Stimulated activated CD4-positive, alpha-beta T cell treated with anti-CD3 and anti-CD28 coated beads, Interleukin-15, amount 100 ng/mL, for 48 hours (primary cell): ENCODE results near the gene LUZP1.

ENCODE experiments used
- DNase-seq, 2 donors: peaks; one replicate each; pipeline ENCODE4 v3.0.0-alpha.2; 2020; ENCODE audit warnings: low read depth in 2 of 2

LUZP1 gene

DNA sequence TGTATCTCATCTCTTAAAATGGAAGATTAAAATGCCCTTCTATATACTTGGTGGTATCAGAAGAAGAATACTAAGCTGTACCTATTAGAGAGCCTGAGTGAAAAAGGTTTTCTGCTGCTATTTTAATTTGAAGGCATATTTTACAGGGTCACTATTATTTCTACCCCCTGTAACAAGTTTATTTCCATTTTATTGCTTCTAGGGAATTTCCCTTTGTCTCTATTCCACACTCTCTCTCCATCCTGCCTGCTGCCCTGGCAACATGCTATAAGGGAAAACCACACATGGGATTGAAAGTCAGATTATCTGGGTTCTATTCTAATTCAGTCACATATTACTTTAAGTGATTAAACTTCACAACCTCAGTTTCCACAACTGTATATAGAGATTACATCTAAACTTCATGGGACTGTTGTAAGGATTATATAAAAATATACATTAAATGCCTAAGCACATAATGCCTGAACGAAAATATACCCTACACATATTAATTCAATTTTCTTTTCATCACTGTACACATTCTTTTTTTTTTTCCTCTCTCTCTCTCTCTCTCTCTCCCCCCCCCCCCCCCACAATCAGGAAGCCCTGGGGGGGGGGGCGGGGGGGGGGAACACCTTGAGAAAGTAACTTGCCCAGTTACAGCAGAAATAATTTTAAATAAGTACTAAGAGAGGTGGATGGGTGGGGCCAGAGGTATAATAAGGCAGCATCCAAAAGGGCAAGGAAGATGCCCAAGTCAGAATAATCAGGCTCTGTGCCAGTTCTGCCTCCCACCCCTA lies 51.5 kb downstream of the LUZP1 start:
- no peak for DNase-seq

DNA sequence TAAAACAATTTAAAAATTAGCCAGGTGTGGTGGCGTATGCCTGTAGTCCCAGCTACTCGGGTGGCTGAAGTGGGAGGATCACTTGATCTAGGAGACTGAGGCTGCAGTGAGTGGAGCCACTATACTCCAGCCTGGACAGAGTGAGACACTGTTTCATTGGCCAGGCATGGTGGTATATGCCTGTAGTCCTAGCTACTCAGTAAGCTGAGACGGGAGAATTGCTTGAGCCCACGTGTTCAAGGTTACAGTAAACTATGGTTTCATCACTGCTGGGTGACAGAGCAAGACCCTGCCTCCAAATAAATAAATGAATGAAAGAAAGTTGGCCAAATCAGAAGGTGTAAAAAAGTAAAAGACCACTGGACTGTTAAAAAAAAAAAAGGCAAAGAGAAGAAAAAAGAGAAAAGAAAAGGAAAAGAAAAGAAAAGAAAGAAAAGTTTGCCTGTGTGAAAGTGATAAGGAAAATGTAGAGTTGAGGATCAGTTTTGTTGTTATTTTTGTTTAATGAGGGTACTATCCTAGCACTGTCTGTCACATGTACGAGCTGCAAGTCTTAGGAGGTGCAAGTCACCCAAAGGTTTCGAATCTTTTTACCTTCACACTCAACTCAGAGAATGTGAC lies 52.3 kb downstream of the LUZP1 start:
- DNase-seq = no peak

DNA sequence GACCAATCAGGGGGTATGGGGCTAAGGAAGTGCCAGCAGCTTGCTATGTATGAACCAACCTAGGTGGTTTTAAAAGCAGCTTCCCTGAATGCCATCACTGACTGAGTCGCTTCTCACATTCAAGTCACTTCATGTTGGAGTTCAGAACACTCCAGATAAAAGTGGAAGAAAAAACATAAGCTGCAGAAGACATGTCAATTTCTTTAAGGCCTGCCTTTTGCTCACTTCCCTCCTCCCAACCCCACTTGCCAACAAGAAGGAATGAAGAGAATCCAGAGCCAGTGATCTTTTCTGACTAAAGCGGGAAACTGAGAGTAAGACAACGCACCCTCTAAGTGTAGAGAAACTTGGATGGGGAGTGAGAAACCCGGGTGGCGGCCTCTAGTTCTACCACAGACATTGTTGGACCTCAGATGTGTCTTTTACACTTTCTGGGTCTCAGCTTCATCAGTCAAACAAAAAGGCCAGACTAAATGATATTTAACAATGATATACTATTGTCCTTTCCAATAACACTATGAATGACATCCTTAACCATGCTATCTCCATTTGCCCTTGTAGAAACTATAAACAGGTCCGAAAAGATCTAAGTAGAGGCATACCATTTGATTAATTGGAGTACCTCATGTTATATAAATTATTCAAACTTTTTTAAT lies 54.1 kb downstream of the LUZP1 start:
- no peak for DNase-seq

DNA sequence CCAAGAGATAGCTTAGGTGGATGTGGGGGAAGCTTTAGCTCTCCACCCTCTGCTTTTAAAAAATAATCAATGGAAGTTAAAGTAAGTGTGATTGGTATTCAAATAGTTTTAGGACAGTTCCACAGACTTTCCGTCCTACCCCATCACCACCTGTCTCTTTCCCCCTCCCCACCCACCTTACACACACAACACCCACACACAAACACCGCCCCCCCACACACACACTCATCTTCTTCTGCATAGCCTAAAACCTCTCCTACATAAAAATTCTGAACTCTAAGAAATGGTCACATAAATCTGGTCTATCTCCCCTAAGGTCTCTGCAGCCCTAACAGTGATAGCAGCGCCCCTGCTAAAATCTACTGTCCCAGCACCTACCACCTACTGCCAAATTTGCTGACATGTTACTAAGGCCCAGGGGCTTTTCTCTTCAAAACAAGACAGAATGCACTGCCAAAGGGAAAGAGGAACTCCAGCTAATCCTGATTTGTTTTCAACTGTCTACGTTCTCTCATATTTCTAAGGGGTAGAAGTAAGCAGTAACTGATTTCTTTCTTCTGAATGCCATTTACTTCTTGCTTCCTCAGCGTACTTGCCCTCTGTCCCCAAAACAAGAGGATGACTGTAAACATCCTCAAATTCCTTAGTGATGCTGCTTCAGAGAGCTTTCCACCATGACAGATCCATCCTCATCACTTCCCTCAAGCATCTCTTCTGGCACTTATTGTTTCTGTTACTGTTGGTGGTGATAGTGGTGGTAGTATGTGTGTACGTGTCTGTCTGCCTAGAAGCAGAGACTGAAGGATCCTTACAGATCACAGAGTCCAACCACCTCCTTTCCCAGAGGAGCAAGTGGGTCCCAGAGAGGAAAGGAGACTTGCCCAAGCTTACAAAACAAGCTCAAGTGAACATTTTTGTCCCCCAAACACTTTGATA lies 56.8 kb downstream of the LUZP1 start:
- DNase-seq = no peak

DNA sequence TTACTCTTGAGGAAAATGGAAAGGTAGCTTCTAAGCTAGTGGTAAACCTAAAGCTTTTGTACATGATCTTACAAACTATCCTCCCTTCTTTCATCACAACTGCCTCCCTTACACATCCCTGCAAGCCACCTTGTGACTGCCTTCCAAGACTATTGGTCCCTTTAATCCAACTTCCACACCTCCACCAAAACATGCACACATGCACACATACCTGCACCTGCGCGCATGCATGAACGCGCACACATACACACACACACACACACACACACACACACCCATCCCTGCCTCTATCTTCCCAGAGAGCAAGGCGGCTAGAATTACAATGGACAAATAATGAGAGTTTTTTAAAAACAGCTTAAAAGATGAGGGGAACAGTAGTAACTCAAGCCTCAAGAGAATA lies 58.3 kb downstream of the LUZP1 start:
- no peak for DNase-seq

DNA sequence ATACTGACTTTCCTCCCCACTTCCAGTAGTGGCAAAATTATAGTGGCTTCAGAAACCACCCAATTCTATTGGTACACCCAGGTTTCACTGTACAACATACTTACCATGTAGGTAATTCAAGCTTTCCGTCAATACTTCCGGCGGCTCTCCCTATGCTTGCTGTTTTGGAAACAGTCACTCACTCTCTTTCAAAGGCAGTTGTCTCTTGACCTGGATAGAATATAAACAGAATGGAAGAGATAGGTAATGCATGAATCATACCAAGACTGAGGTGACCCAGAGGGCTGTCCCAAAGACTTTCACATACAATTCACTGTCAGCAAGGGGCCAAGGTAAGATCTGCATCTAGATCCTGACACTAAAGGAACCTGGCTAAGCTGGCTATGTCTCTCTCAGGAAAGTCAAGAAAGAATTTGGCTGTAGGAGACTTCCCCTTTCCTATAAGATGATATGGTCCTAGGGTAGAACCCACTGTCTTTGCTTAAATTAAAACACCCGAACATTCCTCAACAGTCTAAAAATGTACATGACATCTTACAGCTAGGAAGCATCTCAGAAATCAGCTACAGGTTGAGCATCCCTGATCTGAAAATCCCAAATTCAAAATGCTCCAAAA lies 59.6 kb downstream of the LUZP1 start:
- DNase-seq = peak in 1 of 2 donors; percentile 12

DNA sequence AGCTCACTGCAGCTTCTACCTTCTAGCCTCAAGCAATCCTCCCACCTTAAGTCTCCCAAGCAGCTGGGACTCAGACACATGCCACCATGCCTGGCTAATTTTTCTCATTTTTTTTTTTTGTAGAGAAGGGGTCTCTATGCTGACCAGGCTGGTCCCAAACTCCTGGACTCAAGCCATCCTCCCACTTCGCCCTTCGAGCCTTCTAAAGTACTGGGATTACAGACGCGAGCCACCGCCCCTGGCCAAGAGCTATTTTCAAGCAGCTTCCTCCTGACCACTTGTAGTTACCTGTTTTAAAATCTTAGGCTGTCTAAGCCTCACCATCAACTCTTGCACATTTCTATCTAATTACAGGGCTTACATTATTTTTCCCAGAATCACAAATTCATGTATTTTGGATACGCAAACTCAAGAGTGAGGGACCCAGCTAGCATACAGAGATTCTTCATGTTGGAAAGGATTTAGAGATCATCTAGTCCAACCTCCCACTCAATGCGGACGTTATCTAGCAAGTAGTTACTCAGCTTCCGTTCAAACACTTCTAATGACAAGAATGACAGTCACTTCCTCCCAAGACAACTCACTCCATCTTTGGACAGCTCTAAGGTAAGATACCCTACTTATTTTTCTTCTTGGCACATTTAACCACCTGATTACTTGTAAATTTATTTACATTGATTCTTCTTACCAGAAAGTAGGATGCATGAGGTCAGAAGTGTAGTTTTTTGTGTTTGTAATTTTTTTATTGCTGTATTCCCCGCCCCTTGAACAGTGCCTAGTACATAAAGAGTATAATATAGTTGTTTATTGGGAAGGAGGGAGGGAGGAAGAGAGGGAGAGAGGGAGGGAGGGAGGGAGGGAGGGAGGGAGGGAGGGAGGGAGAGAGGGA lies 65.4 kb downstream of the LUZP1 start:
- DNase-seq = peak in 1 of 2 donors; percentile 36

DNA sequence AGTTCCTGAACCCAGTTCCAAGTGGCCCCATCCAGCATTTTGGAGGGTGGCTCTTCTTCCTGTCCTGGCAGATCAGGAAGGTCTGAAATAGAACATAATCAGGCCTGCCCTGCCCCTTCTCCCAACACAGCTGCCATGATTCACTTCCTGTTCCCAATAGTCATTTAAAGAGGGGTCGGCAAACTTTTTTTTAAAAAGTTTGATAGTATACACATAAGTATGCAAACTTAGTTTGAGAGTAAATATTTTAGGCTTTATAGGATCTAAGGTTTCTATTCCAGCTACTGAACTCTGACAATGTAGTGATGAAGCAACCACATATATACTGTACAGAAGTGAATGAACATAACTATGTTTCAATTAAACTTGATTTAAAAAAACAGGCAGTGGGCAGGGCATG lies 66.4 kb downstream of the LUZP1 start:
- DNase-seq = no peak

DNA sequence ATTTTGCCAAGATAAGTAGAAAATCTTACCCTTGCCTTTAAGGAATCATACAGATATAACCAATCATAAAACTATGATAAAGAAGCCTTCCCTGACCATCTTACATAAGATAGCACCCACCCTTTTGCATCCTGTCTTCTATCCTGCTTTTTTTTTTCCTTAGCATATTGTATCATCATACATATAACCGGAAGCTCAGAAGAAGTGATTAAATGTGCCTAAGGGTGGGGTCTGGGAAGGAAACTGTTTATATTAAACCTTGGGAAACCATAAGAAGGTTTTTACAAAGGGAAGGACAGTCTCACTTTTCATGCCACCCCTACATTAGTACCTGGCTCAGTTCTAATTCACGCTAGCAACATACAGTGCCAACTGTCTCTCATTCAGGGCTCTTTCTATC lies 66.8 kb downstream of the LUZP1 start:
- no peak for DNase-seq

DNA sequence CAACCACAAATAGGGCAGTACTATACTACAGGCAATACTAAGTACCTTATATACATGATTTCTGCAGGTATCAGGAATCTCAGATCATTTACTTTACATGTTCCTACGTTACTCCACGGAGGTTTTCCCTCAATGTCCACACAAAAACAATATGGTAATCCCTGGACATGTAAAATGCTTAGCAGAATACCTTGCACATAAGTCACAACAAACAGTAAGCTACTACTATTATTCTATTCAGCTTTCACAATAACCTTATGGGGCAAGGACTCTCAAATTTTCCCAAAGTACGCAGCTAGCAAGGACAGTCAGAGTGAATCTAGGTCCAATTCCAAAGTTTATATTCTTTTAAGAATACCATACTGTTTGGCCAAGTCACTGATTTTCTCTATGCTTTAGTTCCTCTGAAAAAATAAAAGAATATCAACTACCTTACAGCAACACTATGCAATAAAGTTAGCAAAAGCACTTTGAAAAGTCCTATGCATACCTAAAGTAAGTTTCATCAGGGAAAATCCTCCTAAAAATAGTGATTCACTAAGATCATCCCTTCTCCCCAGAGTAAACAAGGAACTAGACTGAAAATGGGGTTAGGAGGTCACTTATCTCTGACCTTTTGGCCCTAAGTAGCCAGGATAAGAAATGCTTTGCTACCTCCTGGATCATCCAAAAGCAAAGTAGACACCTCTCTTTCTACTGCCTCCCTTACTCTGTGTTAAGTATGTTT lies 67.4 kb downstream of the LUZP1 start:
- no peak for DNase-seq

DNA sequence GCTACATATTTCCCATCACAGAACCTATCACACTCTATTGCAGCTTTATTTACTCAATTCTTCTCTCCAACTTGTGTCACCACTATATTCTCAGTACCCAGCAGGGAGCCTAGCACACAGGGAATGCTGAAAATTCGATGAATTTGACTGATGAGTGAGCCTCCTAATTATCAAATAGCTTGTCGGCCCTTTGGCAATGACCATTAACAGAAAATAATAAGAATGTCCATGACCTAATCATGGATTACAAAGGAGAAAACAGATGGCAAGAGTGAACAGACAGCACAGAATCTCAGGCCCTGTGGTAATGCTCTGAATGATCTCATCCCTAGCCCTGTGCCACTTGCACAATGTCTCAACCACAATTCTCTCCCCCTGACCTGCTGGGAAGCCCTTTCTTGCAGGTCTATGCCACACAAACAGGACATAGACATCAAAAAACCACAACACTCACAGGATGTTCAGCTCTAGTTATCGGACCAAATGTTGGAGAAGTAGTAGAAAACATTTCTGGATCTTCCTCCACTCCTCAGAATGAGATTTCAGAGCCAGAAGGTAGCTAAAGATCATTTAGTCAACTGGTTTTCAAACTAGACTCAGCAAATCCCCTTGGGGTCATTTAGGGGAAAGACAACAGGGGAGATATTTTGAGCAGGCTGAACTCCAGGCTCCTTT lies 68.4 kb downstream of the LUZP1 start:
- DNase-seq = peak in 1 of 2 donors; percentile 31

DNA sequence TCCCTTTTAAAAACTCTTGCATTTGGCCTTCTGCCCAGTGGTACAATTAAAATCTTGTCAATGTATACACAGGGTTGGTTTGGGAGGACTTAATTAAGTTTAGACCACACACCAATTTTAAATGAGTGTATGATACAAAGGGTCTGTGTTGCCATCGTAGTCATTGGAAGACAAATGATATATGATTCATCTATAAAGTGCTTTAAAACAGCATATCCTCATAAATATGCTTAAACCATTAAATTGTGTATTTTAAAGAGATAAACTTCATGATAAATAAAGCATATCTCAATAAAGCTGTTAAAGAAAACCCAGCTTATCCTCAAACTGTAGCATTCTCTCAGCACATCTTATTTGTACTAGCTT lies 69.5 kb downstream of the LUZP1 start:
- DNase-seq = no peak

DNA sequence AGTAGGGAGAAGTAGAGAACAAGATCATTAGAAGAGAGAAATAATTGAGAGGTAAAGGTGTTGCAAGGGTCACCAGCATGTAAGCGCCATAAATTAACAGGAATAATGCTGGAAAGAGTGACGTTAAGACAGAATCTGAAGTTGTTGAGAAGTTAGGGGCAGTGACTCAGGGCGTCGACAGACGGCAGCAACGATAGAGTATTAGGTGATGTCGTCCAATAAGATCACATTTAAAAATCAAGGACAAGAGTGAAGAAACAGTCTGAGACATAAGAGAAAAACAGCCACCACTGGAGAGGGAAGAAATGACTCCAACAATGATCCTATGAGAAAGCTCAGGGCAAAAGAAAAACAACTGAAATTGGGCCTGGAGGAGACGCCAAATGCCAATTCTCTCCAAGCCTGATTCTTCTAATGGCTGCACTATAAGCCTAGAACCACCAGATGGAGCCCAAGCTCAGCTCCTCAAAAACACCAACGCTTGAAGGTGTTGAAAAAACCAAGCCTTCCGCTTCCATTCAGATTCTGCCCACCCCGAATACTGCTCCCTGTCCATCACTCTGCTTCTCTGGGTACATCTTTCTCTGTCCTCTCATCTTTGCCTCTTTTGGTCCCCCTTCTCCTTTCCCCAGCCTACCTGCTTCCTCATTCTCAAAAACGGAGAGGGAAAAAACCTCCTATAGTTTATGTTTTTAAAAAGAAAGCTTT lies 70.0 kb downstream of the LUZP1 start:
- DNase-seq = peak in 1 of 2 donors; percentile 45

DNA sequence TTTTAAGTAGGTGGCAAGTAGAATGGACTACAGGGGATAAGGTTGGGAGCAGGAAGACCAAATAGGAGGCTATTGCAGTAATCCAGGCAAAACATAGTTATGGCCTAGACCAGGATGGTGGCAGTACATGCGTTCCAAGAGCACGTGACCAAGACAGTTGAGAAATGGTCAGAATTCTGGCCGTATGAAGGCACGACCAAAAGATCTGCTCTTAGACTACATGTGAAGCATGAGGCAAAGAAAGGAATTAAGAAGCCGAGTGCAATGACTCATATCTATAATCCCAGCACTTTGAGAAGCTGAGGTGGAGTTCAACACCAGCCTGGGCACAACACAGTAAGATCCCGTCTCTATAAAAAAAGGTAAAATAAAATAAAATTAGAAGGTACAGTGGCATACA lies 71.3 kb downstream of the LUZP1 start:
- no peak for DNase-seq

DNA sequence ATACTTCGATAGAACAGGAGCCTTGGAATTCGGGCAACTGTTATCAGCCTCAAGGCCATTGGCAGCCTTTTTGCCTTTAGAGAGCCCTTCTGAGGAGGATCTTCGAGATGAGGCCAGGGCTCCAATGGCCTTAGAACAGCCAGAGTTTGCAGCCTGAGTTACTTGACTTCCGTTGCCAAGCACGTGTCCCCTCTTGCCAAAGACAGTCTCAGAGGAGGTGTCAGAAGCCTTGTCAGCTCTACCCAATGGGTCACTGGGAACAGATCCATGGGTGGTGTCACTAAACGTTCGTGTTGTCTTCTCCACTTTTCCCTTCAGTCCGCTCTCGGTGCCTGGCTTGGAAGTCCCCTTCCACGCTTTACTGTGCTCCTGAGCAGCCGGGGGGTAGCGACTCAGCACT lies 76.2 kb downstream of the LUZP1 start:
- DNase-seq = no peak

DNA sequence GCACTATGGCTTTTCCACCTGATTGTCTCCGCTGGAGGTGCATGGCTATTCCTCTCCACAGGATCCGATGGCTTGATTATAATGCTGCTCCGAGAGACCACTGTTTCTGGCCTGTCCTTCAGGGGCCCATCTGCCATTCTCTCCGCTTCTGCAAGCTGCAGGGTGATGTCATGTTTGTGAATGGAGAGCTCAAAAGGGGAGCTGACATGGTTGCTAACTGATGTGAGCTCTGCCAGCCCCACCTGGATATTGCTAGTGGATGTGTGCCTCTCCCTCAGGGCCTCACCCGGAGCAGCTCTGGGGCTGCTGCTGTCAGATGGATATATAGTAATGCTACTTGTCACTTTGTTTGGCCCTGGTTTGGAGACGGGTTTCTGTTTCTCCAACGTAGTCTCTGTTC lies 77.1 kb downstream of the LUZP1 start:
- DNase-seq = no peak

DNA sequence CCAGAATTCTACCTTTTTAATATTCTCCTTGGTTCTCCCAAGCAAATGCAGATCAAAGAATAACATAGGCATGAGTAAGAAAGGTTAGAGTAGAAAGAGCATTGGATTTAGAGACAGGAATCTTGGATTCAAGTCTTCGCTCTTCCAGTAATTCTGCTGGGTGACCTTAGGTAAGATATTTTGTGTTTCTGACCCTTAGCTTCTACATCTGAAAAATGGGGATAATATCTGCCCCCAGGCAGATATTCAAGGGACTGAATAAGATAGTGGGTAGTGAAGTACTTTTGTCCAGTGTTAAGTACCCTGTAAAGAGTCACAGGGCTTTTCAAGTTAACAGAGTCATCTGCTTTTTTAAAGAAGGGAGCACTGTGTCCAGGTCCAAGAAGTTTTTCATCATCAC lies 78.6 kb downstream of the LUZP1 start:
- DNase-seq = no peak

DNA sequence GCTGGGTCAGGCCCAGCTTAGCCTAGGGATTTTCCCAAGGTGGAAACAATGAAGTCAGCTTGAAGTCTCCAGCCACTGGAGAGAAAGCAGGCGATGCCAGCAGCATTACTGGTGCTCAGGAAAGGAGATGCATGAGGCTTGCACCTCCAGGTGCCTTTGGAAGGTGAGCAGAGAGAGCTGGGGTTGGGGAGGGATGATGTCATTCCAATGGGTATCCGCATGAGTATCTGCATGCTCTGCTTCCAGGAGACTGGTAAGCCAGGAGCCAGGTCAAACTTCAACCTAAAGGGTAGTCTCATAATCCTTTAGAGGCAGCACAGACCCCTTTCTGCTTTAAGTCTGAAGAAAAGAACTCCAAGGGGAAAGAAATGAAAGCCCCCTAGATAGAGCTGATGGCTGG lies 80.6 kb downstream of the LUZP1 start:
- DNase-seq = no peak

DNA sequence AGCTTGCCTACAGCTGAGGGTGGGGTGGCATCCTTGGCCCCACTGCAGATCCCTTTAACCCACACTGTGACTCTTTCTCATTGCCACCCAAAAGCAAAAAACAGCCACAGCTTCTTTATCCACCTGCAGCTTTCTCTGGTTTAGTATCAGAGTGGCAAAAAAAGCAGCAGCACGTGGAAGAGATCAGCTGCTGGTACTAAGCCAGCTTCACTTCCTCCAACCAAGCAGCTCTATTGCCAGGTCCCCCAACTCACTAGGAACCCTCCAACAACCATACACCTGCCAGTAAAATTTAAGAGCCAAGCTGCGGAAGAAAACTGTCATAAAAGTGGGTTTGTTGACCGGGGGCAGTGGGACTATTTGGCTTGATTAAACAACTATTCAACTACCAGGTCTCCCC lies 83.0 kb downstream of the LUZP1 start:
- DNase-seq = no peak
